GM12864 (cell line): ENCODE results near the gene LEFTY1.

Experiments used
- DNase-seq: peaks from one replicate; pipeline ENCODE4 v3.0.0-alpha.2; 2011; ENCODE audit warnings: low read depth
- H3K4me3 ChIP-seq: 2 replicates; pipeline ENCODE4 v1.5.1; 2011; ENCODE audit warnings: mild to moderate bottlenecking, low read depth, low read length, control low read depth
- TF ChIP-seq, protein P1 (sequence below): IDR thresholded peaks from 2 replicates; pipeline ENCODE4 v1.5.1; 2011; ENCODE audit warnings: low read depth, mild to moderate bottlenecking, moderate library complexity, low read length, control low read depth, inconsistent platforms; ENCODE audit errors: missing control alignments

The LEFTY1 gene

DNA sequence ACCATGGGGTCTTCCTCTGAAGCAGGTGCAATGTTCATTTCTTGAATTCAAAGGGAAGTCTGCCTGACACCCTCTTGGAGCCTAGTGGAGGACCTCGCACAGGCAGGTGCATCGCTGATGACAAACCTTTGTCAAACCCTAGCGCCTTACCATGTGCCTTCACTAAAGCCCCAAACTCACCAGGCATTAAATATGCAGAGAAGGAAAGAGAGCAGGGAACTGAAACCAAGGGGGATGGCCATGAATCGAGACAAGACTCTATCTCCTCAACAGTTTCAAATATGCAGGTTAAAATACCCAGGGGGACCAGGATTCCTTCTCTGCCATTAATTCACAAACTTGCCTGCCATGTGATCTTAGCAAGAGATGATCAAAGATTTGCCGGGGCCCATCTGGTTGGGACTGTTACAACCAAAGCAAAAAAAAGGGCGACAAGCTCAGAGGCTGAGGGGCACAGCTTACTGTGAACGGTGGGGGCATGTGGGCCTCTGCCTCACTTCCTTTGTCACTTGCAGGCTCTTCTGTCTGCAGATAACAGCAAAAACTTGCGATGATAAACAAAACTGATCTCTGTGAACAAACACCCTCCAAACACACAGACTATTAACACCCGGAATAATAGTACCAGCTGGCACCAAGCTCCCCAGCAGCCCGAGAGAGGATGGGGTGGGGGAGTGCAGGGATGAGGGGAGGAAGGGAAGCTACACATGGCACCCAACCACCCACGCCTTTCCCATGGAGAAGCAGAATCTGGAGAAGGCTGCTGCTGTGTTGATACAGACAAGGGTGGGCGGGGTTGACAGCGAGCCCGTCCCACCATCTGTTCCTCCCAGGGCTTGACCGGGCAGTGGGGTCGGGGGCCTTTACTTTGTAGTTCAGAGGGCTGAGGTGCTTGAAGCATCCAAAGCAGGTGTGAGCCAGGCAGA is 40.7 kb downstream of the LEFTY1 start:
- TF ChIP-seq, protein P1, sequence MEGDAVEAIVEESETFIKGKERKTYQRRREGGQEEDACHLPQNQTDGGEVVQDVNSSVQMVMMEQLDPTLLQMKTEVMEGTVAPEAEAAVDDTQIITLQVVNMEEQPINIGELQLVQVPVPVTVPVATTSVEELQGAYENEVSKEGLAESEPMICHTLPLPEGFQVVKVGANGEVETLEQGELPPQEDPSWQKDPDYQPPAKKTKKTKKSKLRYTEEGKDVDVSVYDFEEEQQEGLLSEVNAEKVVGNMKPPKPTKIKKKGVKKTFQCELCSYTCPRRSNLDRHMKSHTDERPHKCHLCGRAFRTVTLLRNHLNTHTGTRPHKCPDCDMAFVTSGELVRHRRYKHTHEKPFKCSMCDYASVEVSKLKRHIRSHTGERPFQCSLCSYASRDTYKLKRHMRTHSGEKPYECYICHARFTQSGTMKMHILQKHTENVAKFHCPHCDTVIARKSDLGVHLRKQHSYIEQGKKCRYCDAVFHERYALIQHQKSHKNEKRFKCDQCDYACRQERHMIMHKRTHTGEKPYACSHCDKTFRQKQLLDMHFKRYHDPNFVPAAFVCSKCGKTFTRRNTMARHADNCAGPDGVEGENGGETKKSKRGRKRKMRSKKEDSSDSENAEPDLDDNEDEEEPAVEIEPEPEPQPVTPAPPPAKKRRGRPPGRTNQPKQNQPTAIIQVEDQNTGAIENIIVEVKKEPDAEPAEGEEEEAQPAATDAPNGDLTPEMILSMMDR: no peak
- DNase-seq: peak; percentile 39
- no peak overlapping the region for H3K4me3 ChIP-seq

DNA sequence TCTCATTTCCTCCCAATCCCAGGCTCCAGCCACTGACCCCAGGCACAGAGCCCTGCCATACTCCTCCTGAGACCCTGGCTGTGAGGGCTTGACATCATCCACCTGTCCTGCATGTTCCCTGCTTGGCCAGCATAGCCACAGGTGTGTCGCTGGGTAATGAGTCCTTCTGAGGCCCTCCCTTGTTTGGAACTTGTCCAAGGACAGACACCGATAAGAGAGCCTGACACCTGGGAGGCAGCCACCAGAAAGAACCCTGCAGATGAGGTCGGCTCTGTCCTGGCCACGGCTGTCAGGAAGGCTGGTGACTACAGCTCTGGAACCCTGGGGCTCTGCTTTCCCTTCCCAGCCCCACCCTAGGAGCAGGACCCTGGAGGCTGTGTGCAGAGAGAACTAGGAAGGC is 41.3 kb downstream of the LEFTY1 start:
- H3K4me3 ChIP-seq: no peak overlapping the region
- TF ChIP-seq, protein P1: no peak
- DNase-seq: no peak

DNA sequence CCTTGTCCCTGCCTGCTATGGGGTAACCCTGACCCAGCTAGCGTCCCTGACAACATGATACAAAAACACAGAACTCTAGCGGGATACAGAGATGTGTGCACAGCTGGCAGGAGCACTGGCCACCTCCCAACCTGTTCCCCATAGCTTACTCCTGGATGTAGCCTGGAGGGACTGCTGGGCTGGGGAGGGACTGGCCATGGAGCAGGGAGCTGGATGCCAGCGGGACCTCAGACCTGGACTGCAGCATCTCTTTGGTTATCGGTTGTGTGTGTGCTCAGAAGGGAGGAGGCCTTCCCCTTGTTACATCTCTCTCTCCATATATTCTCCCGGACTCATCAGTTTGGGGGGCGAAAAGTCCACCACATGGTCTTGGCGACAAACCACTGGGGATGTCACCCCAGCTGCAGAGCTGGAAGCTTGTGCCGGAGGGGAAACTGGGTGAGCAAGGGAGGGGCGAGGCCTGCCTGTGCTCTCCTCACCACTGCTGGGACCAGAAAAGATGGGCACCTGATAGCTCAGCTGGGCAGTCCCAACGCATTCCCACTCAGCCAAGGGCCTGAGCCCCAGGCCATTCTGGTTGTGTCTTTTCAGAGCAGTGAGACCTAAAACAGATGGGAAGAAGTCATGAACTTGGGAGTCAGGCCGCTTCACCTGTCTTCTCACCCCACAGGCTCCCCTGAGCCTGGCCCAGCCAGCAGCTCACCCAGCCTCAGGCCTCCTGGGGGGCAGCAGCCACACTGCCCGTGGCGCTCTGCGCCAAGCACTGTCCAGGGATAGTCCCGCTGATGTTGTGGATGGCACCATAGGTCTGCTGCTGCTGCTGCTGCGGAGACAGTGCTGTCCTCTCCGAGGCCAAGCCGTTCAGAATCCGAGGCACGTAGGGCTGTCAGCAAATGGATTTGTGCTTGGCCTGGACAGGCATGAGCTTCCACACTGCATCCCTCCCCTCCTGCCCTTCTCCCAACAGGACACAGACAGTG is 42.3 kb downstream of the LEFTY1 start:
- TF ChIP-seq, protein P1: no peak
- H3K4me3 ChIP-seq: no peak overlapping the region
- no peak for DNase-seq

DNA sequence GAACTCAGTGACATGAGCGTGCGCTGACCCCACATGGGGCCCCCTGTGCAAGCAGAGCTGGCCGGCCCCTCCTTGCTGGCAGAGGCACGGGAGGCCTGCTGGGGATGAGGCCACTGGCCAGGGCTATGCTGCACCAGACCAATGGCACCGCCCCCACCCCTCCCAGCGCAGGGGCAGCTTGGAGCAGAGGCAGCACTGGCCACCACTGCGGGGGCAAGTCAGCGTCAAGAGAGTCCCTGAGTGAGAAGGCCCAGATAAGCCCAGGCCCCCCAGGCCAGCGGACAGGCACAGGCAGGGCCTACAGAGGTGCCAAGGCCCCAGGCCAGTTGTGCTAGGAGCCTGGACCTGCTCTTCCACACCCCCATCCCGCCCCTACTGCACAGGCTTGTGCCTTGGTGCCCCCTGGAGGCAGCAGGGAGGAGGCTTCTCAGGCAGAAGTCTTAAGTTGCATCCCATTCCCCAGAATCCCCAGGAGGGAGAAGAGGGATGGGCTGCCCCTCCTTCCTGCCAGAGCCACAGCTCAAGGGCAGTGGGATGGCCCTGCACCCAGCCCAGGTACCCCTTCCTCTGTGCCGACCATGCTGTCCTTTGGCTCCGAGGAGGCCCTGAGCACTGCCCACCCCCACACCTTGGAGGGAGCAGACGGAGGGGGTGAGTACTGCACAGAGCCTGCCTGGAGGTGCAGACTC is 43.2 kb downstream of the LEFTY1 start:
- H3K4me3 ChIP-seq: no peak overlapping the region
- no peak for DNase-seq
- TF ChIP-seq, protein P1: peak; percentile 52

DNA sequence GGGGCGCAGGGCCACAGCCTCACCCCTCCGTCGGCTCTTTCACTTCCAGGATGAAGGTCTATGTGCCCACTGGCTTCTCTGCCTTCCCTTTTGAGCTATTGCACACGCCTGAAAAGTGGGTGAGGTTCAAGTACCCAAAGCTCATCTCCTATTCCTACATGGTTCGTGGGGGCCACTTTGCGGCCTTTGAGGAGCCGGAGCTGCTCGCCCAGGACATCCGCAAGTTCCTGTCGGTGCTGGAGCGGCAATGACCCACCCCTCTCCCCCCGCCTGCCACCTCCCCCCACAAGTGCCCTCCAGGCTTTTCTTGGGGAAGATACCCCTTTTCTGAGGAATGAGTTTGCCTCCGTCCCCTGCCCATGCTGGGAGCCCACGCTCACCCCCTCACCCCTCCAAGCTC is 43.8 kb downstream of the LEFTY1 start:
- DNase-seq: no peak
- no peak overlapping the region for H3K4me3 ChIP-seq
- TF ChIP-seq, protein P1: no peak

DNA sequence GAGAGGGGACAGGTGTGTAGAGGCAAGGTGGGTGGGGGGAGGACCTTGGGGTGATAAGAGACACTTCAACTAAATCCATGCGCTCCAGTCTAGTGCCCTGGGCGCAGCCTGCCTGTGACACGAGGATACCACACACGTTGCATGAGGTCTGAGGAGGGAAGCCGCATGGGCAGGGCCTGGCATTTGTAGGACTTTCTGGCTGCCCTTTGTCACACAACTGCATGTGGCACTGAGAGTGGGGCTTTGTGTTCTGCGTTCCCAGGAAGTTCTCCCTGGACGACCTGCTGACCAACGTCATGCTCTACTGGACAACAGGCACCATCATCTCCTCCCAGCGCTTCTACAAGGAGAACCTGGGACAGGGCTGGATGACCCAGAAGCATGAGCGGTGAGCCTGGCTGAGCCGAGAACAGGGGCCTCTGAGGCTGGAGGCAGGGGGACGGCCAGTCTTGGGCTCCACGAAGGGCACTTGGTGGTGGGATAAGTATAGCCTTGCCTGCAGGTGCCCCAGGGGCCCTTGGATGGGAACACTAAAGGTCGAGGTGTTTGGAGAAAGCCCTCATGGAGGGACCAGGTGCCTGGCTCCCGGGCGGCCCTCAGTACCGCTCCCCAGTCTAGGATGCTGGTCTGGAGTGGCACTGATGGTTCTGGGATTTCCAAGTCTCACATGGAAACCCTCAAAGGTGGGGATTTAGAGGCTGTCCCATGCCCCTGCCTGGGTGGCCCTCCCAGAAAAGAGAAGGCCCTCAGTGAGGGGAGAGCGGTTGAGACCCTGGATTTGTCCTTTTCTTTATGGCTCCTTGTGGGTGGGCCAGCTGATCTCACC is 44.5 kb downstream of the LEFTY1 start:
- TF ChIP-seq, protein P1: no peak
- DNase-seq: no peak
- H3K4me3 ChIP-seq: no peak overlapping the region
